ENCODE data around the gene MYO7A.
"Not testable (repeated sequence)": the region's sequence is repeated elsewhere in the genome, so short reads cannot be mapped to it uniquely, and the experiment has no call there.

Gene MYO7A

GRCh38 chr11:77093056-77093891, 34.8 kb upstream of the MYO7A start:
- DNase-seq (ENCODE audit: low read depth), result no peak

GRCh38 chr11:77093987-77094840, 33.8 kb upstream of the MYO7A start:
- DNase-seq (ENCODE audit: low read depth), result no peak

- no peak for DNase-seq (ENCODE audit: low read depth)
Observed at GRCh38 chr11:77094841-77095365, 33.1 kb upstream of the MYO7A start.

GRCh38 chr11:77095551-77096490, 32.2 kb upstream of the MYO7A start:
- no peak for DNase-seq (ENCODE audit: low read depth)

GRCh38 chr11:77096591-77097019, 31.4 kb upstream of the MYO7A start:
- DNase-seq (ENCODE audit: low read depth), result no peak

- not testable (repeated sequence) for DNase-seq (ENCODE audit: low read depth)
Observed at GRCh38 chr11:77097180-77097579, 30.9 kb upstream of the MYO7A start.

GRCh38 chr11:77100166-77101042, 27.6 kb upstream of the MYO7A start:
- no peak for DNase-seq (ENCODE audit: low read depth)

- DNase-seq (ENCODE audit: low read depth), result no peak
Observed at GRCh38 chr11:77101043-77101537, 27.0 kb upstream of the MYO7A start.

GRCh38 chr11:77102246-77103210, 25.5 kb upstream of the MYO7A start, which contains the start of gene OMP:
OMP (plus strand) TSS chr11:77102840; CDS start chr11:77102840, 0 bp downstream.
- DNase-seq (ENCODE audit: low read depth), result no peak

- DNase-seq (ENCODE audit: low read depth), result no peak
Observed at GRCh38 chr11:77103319-77103718, 24.7 kb upstream of the MYO7A start.

GRCh38 chr11:77104727-77105126, 23.3 kb upstream of the MYO7A start:
- DNase-seq (ENCODE audit: low read depth), result no peak

- no peak for DNase-seq (ENCODE audit: low read depth)
Observed at GRCh38 chr11:77106321-77106720, 21.7 kb upstream of the MYO7A start.

- no peak for DNase-seq (ENCODE audit: low read depth)
Observed at GRCh38 chr11:77106759-77107158, 21.3 kb upstream of the MYO7A start.

GRCh38 chr11:77107950-77108349, 20.1 kb upstream of the MYO7A start:
- DNase-seq (ENCODE audit: low read depth), result no peak

- no peak for DNase-seq (ENCODE audit: low read depth)
Observed at GRCh38 chr11:77108436-77108835, 19.6 kb upstream of the MYO7A start.

GRCh38 chr11:77109236-77110019, 18.6 kb upstream of the MYO7A start:
- DNase-seq (ENCODE audit: low read depth), result no peak

GRCh38 chr11:77110836-77111235, 17.2 kb upstream of the MYO7A start:
- DNase-seq (ENCODE audit: low read depth), result no peak

GRCh38 chr11:77111277-77111676, 16.8 kb upstream of the MYO7A start:
- no peak for DNase-seq (ENCODE audit: low read depth)

Data from activated T-cell treated with anti-CD3 and anti-CD28 coated beads for 48 hours (primary cell).